H1 (cell line): ENCODE measurements around the gene TJP2. TPM values are rescaled to one million over a fixed set of nuclear protein-coding genes. Genes with fewer than 3 reads are reported as not detected.

Experiments used
- CTCF ChIA-PET: fragments of 300-600 bp; sonication (Branson Sonifier 250); formaldehyde crosslinking; loops from one replicate; lab custom pipeline; 2021; ENCODE audit not compliant: partially characterized antibody; lab: Charles Lee
- POLR2A ChIA-PET: fragments of 300-600 bp; sonication (Branson Sonifier 250); formaldehyde crosslinking; loops from one replicate; lab custom pipeline; 2021; ENCODE audit warnings: inconsistent platforms; ENCODE audit not compliant: partially characterized antibody; lab: Charles Lee
- DNase-seq, 2 experiments: peaks; one replicate each; pipeline versions ENCODE4 v3.0.0 to v3.0.0-alpha.2; 2010 to 2022; ENCODE audit warnings: low spot score in 2 of 2, low read depth in 1 of 2, mixed read lengths in 1 of 2
- FAIRE-seq: peaks from 2 replicates; lab custom pipeline; 2011; peaks lifted over from hg19 to GRCh38; lab: Jason Lieb, UNC
- H2AFZ ChIP-seq: 2 replicates; pipeline ENCODE4 v1.8.1; 2012; ENCODE audit warnings: low read length, inconsistent platforms
- H2AK5ac ChIP-seq: 2 replicates; pipeline ENCODE4 v1.6.1; 2013; ENCODE audit warnings: low read depth, low read length
- H2BK120ac ChIP-seq: replicated peaks from 2 replicates; pipeline ENCODE3; 2013; ENCODE audit warnings: low read depth, low read length, inconsistent platforms
- H2BK12ac ChIP-seq: 2 replicates; pipeline ENCODE4 v1.6.1; 2013; ENCODE audit warnings: low read depth, low read length
- H2BK15ac ChIP-seq: 2 replicates; pipeline ENCODE4 v1.6.1; 2013; ENCODE audit warnings: low read length
- H2BK20ac ChIP-seq: 2 replicates; pipeline ENCODE4 v1.6.1; 2013; ENCODE audit warnings: low read length
- H2BK5ac ChIP-seq: 2 replicates; pipeline ENCODE4 v1.6.1; 2013; ENCODE audit warnings: low read depth, low read length
- H3K14ac ChIP-seq: 2 replicates; pipeline ENCODE4 v1.6.1; 2013; ENCODE audit warnings: inconsistent platforms; ENCODE audit not compliant: insufficient read length
- H3K18ac ChIP-seq: 2 replicates; pipeline ENCODE4 v1.6.1; 2013; ENCODE audit warnings: low read length; ENCODE audit errors: extremely low read depth
- H3K23ac ChIP-seq: 2 replicates; pipeline ENCODE4 v1.6.1; 2013; ENCODE audit warnings: inconsistent platforms; ENCODE audit not compliant: insufficient read length
- H3K23me2 ChIP-seq: 2 replicates; pipeline ENCODE4 v1.6.1; 2013; ENCODE audit warnings: low read depth, low read length
- H3K27ac ChIP-seq: 2 replicates; pipeline ENCODE4 v1.6.1; 2011; ENCODE audit warnings: low read depth, low read length, inconsistent platforms
- H3K27me3 ChIP-seq, 4 experiments: replicated peaks in 1 of 4; 1 replicate in 1 of 4; 2 replicates in 3 of 4; pipeline versions ENCODE4 v1.6.1 to v1.8.1; 2011 to 2013; ENCODE audit warnings: low read length in 3 of 4, mild to moderate bottlenecking in 3 of 4, inconsistent platforms in 2 of 4, mixed read lengths in 2 of 4, moderate library complexity in 1 of 4; ENCODE audit not compliant: control insufficient read depth in 3 of 4, insufficient read depth in 3 of 4; ENCODE audit errors: extremely low read depth in 1 of 4
- H3K36me3 ChIP-seq, 4 experiments: 2 replicates each; pipeline versions ENCODE4 v1.6.1 to v1.8.1; 2011 to 2013; ENCODE audit warnings: mild to moderate bottlenecking in 4 of 4, low read length in 3 of 4, moderate library complexity in 2 of 4, control low read depth in 1 of 4, inconsistent platforms in 1 of 4; ENCODE audit not compliant: insufficient read depth in 4 of 4, control insufficient read depth in 2 of 4
- H3K4ac ChIP-seq: replicated peaks from 2 replicates; pipeline ENCODE3; 2013; ENCODE audit warnings: low read length, low read depth, mixed read lengths, inconsistent platforms; ENCODE audit not compliant: insufficient read length
- H3K4me1 ChIP-seq, 4 experiments: replicated peaks in 1 of 4; 1 replicate in 1 of 4; 2 replicates in 3 of 4; pipeline versions ENCODE4 v1.6.1 to v1.8.1; 2011 to 2013; ENCODE audit warnings: low read length in 3 of 4, inconsistent platforms in 2 of 4, mixed read lengths in 1 of 4; ENCODE audit not compliant: insufficient read depth in 4 of 4, control insufficient read depth in 3 of 4
- H3K4me2 ChIP-seq, 2 experiments: 2 replicates each; pipeline versions ENCODE4 v1.6.1 to v1.8.1; 2011 to 2013; ENCODE audit warnings: low read depth in 2 of 2, low read length in 2 of 2, control low read depth in 1 of 2, inconsistent platforms in 1 of 2, mild to moderate bottlenecking in 1 of 2; ENCODE audit not compliant: insufficient read depth in 1 of 2
- H3K4me3 ChIP-seq, 4 experiments: fragments of 200-600, 300-600 bp in 1 of 4; sonication (generic), shearing (Covaris generic), sonication (Bioruptor Twin) in 1 of 4; 2 replicates each; pipeline versions ENCODE4 v1.5.1 to v1.8.1; 2011 to 2016; ENCODE audit warnings: low read length in 4 of 4, low read depth in 3 of 4, control low read depth in 2 of 4, inconsistent platforms in 2 of 4, mild to moderate bottlenecking in 2 of 4, mixed read lengths in 1 of 4, moderate library complexity in 1 of 4; ENCODE audit not compliant: insufficient read depth in 2 of 4; ENCODE audit errors: extremely low read depth in 1 of 4
- H3K56ac ChIP-seq: replicated peaks from 2 replicates; pipeline ENCODE3; 2013; ENCODE audit warnings: low read depth, mild to moderate bottlenecking, mixed read lengths, low read length, inconsistent platforms; ENCODE audit not compliant: insufficient read length
- H3K79me1 ChIP-seq: 2 replicates; pipeline ENCODE4 v1.6.1; 2013; ENCODE audit warnings: low read depth, low read length, control low read depth
- H3K79me2 ChIP-seq, 2 experiments: 2 replicates each; pipeline versions ENCODE4 v1.6.1 to v1.8.1; 2012 to 2013; ENCODE audit warnings: low read length in 2 of 2, mild to moderate bottlenecking in 2 of 2, inconsistent platforms in 1 of 2; ENCODE audit not compliant: insufficient read depth in 2 of 2, control insufficient read depth in 1 of 2
- H3K9ac ChIP-seq, 4 experiments: replicated peaks in 1 of 4; 1 replicate in 1 of 4; 2 replicates in 3 of 4; pipeline versions ENCODE4 v1.6.1 to v1.8.1; 2011 to 2013; ENCODE audit warnings: low read depth in 3 of 4, low read length in 3 of 4, control low read depth in 2 of 4, mild to moderate bottlenecking in 2 of 4, moderate library complexity in 2 of 4, inconsistent platforms in 1 of 4; ENCODE audit errors: extremely low read depth in 1 of 4
- H3K9me3 ChIP-seq, 2 experiments: 2 replicates each; pipeline versions ENCODE4 v1.6.1 to v1.8.1; 2012 to 2013; ENCODE audit warnings: mild to moderate bottlenecking in 2 of 2, moderate library complexity in 2 of 2, control low read depth in 1 of 2, inconsistent platforms in 1 of 2, low read depth in 1 of 2, low read length in 1 of 2, mixed read lengths in 1 of 2; ENCODE audit not compliant: insufficient read depth in 2 of 2
- H4K20me1 ChIP-seq, 2 experiments: replicated peaks in 1 of 2; 2 replicates each; pipeline versions ENCODE3 to v1.8.1; 2011 to 2013; ENCODE audit warnings: inconsistent platforms in 2 of 2, low read length in 2 of 2, mild to moderate bottlenecking in 1 of 2; ENCODE audit not compliant: insufficient read depth in 2 of 2, control insufficient read depth in 1 of 2
- H4K5ac ChIP-seq: 2 replicates; pipeline ENCODE4 v1.6.1; 2013; ENCODE audit warnings: low read length, low read depth, mixed read lengths, inconsistent platforms; ENCODE audit not compliant: insufficient read length
- H4K8ac ChIP-seq: 2 replicates; pipeline ENCODE4 v1.8.0; 2013; ENCODE audit warnings: mild to moderate bottlenecking, moderate library complexity, low read length, inconsistent platforms; ENCODE audit not compliant: insufficient read depth; ENCODE audit errors: extremely low read depth
- H4K91ac ChIP-seq: replicated peaks from 2 replicates; pipeline ENCODE3; 2013; ENCODE audit warnings: low read length, mixed read lengths, inconsistent platforms; ENCODE audit not compliant: insufficient read length
- EZH2 ChIP-seq: fragments of 200-600 bp; sonication (generic); IDR thresholded peaks from 2 replicates; pipeline ENCODE4 v1.7.1; 2012; ENCODE audit warnings: low read depth, mild to moderate bottlenecking, moderate library complexity, low read length, inconsistent platforms; ENCODE audit not compliant: severe bottlenecking
- RNF2 ChIP-seq: fragments of 200-900, 300-1000 bp; sonication (generic); IDR thresholded peaks from 2 replicates; pipeline ENCODE4 v1.7.1; 2016; ENCODE audit warnings: borderline replicate concordance, low read depth, mild to moderate bottlenecking, antibody characterized with exemption, low read length; ENCODE audit not compliant: poor library complexity, severe bottlenecking; ENCODE audit errors: missing control alignments
- RXRA ChIP-seq: IDR thresholded peaks from 2 replicates; pipeline ENCODE4 v1.6.1; 2011; ENCODE audit warnings: low read depth, mild to moderate bottlenecking, low read length, moderate library complexity; ENCODE audit not compliant: insufficient read depth
- TCF12 ChIP-seq: IDR thresholded peaks from 2 replicates; pipeline ENCODE4 v1.6.1; 2011; ENCODE audit warnings: low read depth, mild to moderate bottlenecking, low read length
- WGBS, 2 experiments: shearing (Covaris generic) in 1 of 2; methylation state at CpG; one replicate each; pipeline versions ENCODE4 v1.1.6 to v1.1.7; 2013 to 2015; ENCODE audit warnings: low lambda C conversion rate in 2 of 2, mixed read lengths in 2 of 2, inconsistent platforms in 1 of 2, low coverage in 1 of 2, missing lambda C conversion rate in 1 of 2; ENCODE audit not compliant: insufficient replicate concordance in 2 of 2, insufficient coverage in 1 of 2, insufficient read length in 1 of 2; ENCODE audit errors: extremely low coverage in 1 of 2, missing lambda C conversion rate in 1 of 2; 5-methylcytosine and 5-hydroxymethylcytosine counted together
- polyA plus RNA-seq, 7 experiments: library from polyadenylated mRNA; depleted of rRNA in 3 of 7; stranded (reverse) in 5 of 7; unstranded in 2 of 7; fragments of >200 nt in 5 of 7; fragments of 200-250 nt in 2 of 7; gene quantifications; 1 replicate in 5 of 7; 2 replicates in 1 of 7; 4 replicates in 1 of 7; pipeline versions ENCODE4 v1.2.1 to v1.2.3, GENCODE V29; 2011 to 2013; ENCODE audit warnings: missing spikeins in 2 of 7, mixed read lengths in 2 of 7
- total RNA-seq: library from RNA; stranded (reverse); fragmentation: NEBNext Ultra II Directional; extraction: Animal tissue kit (Norgen Biotek cat#: 25700); gene quantifications from 2 replicates; pipeline ENCODE4 v1.2.1, GENCODE V29; 2021

TJP2 gene
- total and polyA plus RNA-seq, 2 of the 8 experiments (the other 6 are each of a cell fraction or from before 2014, with no cell fraction given), result 54.9 to 137 TPM

DNA sequence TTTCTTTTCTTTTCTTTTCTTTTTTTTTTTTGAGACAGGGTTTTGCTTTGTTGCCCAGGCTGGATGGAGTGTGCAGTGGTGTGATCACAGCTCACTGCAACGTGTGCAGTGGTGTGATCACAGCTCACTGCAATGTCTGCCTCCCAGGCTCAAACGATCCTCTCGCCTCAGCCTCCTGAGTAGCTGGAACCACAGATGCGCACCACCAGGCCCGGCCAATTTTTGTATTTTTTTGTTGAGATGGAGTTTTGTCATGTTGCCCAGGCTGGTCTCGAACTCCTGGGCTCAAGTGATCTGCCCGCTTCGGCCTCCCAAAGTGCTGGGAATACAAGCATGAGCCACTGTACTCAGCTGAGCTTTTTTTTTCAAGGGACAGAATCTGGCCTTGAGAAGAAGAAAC lies 36.8 kb upstream of the TJP2 start:
- FAIRE-seq (no peak), DNase-seq (peak in 1 of 2 experiments; percentile 23)
- Histone ChIP-seq H4K91ac (no peak overlapping the region), H3K4me1 (peaks cover 0 to 4% (median under 1%) of the 10 kb centered on the region in 4 experiments; a peak in 1 of 7 replicates), H4K5ac (no peak overlapping the region), H3K18ac (no peak overlapping the region), H3K23ac (no peak overlapping the region), H3K36me3 (peaks cover 0 to 13% (median 5%) of the 10 kb centered on the region in 4 experiments; a peak in 5 of 8 replicates), H3K79me2 (peaks cover 9 to 90% of the 10 kb centered on the region in 2 experiments), H2BK15ac (no peak overlapping the region), H3K4me2 (no peak overlapping the region), H3K23me2 (no peaks in the 10 kb centered on the region), H2BK12ac (no peak overlapping the region), H3K4ac (no peak overlapping the region), H2BK20ac (no peak overlapping the region), H3K9ac (no peak overlapping the region), H3K79me1 (peaks cover 16% of the 10 kb centered on the region), H2BK120ac (no peak overlapping the region), H2BK5ac (no peak overlapping the region), H3K14ac (no peak overlapping the region), H2AFZ (no peak overlapping the region), H3K27ac (no peak overlapping the region), H2AK5ac (no peak overlapping the region), H3K9me3 (no peaks in the 10 kb centered on the region), H4K8ac (no peak overlapping the region), H3K27me3 (no peaks in the 10 kb centered on the region), H3K4me3 (no peak overlapping the region), H3K56ac (no peak overlapping the region), H4K20me1 (peaks cover 0 to 7% of the 10 kb centered on the region in 2 experiments)
- WGBS, 2 experiments, result 93% methylated on average over 8 of the region's 8 CpGs; no CpG with 5 or more reads in 1 of the 2 experiments
- CTCF ChIA-PET, result interaction anchor here (0.9 to 2.4 kb wide), 11 partner anchors 12 to 102 kb away, joined by 3 to 12 read pairs (median 4); partner anchors contain the start of gene FXN
- TF ChIP-seq RXRA, result no peak
- no peak for TF ChIP-seq EZH2
- no peak for TF ChIP-seq TCF12
- no peak for TF ChIP-seq RNF2
- POLR2A ChIA-PET, result interaction anchor here (0.6 to 9.4 kb wide), 6 partner anchors 9 to 83 kb away, joined by 3 to 93 read pairs (median 4); no protein-coding TSS in a partner anchor
